K562 (cell line): Measurements from ENCODE around the gene GRAMD1B. TPM values are rescaled to one million over a fixed set of nuclear protein-coding genes. Genes with fewer than 3 reads are reported as not detected.

Experiments
- ATAC-seq: fragments of 200-7000 bp; cut with Tn5 transposase; 3 replicates; pipeline ENCODE4 v1.9.1; 2020; ENCODE audit warnings: moderate library complexity
- BruUV-seq: library from RNA; stranded (reverse); fragments of 400-500 nt; replicated peaks from 2 replicates; lab custom pipeline; 2021; lab: Mats Ljungman, UMichigan
- CTCF ChIA-PET: fragments of 300-600 bp; formaldehyde crosslinking; extraction: SDS; loops from one replicate; lab custom pipeline; 2021; ENCODE audit warnings: low intra/inter-chr PET ratio; lab: Yijun Ruan, JAX
- POLR2A ChIA-PET: fragments of 300-600, 350-650 bp; sonication (Branson Sonifier 250); formaldehyde crosslinking; extraction: SDS; loops from one replicate; lab custom pipeline; 2021; ENCODE audit warnings: antibody characterized with exemption, inconsistent platforms; lab: Yijun Ruan, JAX
- DNase-seq, 4 experiments: peaks; one replicate each; pipeline versions ENCODE4 v3.0.0 to v3.0.0-alpha.2; 2011 to 2018; ENCODE audit warnings: low spot score in 3 of 4, mixed read lengths in 3 of 4; ENCODE audit errors: extremely low read depth in 1 of 4
- FAIRE-seq: peaks from 2 replicates; lab custom pipeline; 2011; peaks lifted over from hg19 to GRCh38; lab: Jason Lieb, UNC
- H2AFZ ChIP-seq: 2 replicates; pipeline ENCODE4 v1.6.0; 2011; ENCODE audit warnings: low read depth, low read length, control low read depth, inconsistent platforms
- H3K27ac ChIP-seq: fragments of 200-600 bp; 3 replicates; pipeline ENCODE4 v1.8.0; 2011; ENCODE audit warnings: low read depth, mild to moderate bottlenecking, control low read depth, inconsistent platforms, low read length, moderate library complexity, mixed read lengths; ENCODE audit errors: extremely low read depth
- H3K27me3 ChIP-seq, 2 experiments: fragments of 300-600 bp in 1 of 2; 2 replicates in 1 of 2; 3 replicates in 1 of 2; pipeline versions ENCODE4 v1.6.0 to v1.8.0; 2011; ENCODE audit warnings: inconsistent platforms in 2 of 2, low read length in 2 of 2, mild to moderate bottlenecking in 1 of 2, mixed read lengths in 1 of 2, moderate library complexity in 1 of 2; ENCODE audit not compliant: control insufficient read depth in 2 of 2, insufficient read depth in 2 of 2
- H3K36me3 ChIP-seq: fragments of 300-600 bp; 3 replicates; pipeline ENCODE4 v1.8.0; 2011; ENCODE audit warnings: mild to moderate bottlenecking, low read length, inconsistent platforms; ENCODE audit not compliant: control insufficient read depth, insufficient read depth
- H3K4me1 ChIP-seq, 2 experiments: fragments of 200-600 bp in 1 of 2; replicated peaks in 1 of 2; 2 replicates in 1 of 2; 3 replicates in 1 of 2; pipeline versions ENCODE4 v1.5.1 to v1.8.0; 2011; ENCODE audit warnings: inconsistent platforms in 2 of 2, low read length in 2 of 2, mild to moderate bottlenecking in 1 of 2, mixed read lengths in 1 of 2, moderate library complexity in 1 of 2; ENCODE audit not compliant: control insufficient read depth in 2 of 2, insufficient read depth in 2 of 2
- H3K4me2 ChIP-seq: 2 replicates; pipeline ENCODE4 v1.6.1; 2011; ENCODE audit warnings: low read length, control low read depth, inconsistent platforms, mixed read lengths; ENCODE audit not compliant: insufficient read depth
- H3K4me3 ChIP-seq: fragments of 200-600 bp; sonication (generic), shearing (Covaris generic); 2 replicates; pipeline ENCODE4 v1.5.1; 2016; ENCODE audit warnings: control low read depth, inconsistent platforms
- H3K79me2 ChIP-seq: fragments of 200-600 bp; 3 replicates; pipeline ENCODE4 v1.8.0; 2011; ENCODE audit warnings: low read length, inconsistent platforms; ENCODE audit not compliant: control insufficient read depth, insufficient read depth
- H3K9ac ChIP-seq, 2 experiments: 2 replicates each; pipeline versions ENCODE4 v1.6.0 to v1.6.1; 2011; ENCODE audit warnings: low read depth in 2 of 2, low read length in 2 of 2, control low read depth in 1 of 2, inconsistent platforms in 1 of 2, mild to moderate bottlenecking in 1 of 2, mixed read lengths in 1 of 2; ENCODE audit not compliant: insufficient read depth in 1 of 2
- H3K9me1 ChIP-seq: one replicate; pipeline ENCODE4 v1.6.0; 2011; ENCODE audit warnings: inconsistent platforms, mild to moderate bottlenecking, low read length, moderate library complexity; ENCODE audit not compliant: control insufficient read depth, insufficient read depth
- H3K9me3 ChIP-seq: replicated peaks from 2 replicates; pipeline ENCODE4 v1.5.1; 2011; ENCODE audit warnings: low read depth, low read length, inconsistent platforms; ENCODE audit not compliant: control insufficient read depth, insufficient read depth
- H4K20me1 ChIP-seq: replicated peaks from 2 replicates; pipeline ENCODE4 v1.6.1; 2011; ENCODE audit warnings: low read length, inconsistent platforms, mixed read lengths; ENCODE audit not compliant: control insufficient read depth, insufficient read depth
- BRCA1 ChIP-seq, 2 experiments: fragments of 450-650 bp in 1 of 2; sonication (generic) in 1 of 2; formaldehyde crosslinking in 1 of 2; IDR thresholded peaks; 2 replicates each; pipeline versions ENCODE4 v1.5.0 to v1.6.1; 2017 to 2020; ENCODE audit warnings: mild to moderate bottlenecking in 1 of 2, missing genetic modification reagents in 1 of 2
- CBFA2T3 ChIP-seq: fragments of 450-650 bp; IDR thresholded peaks from 2 replicates; pipeline ENCODE4 v1.6.1; 2017
- ILK ChIP-seq: fragments of 450-650 bp; IDR thresholded peaks from 2 replicates; pipeline ENCODE4 v1.6.1; 2016; ENCODE audit warnings: missing genetic modification characterization, low read depth, mild to moderate bottlenecking, missing compliant biosample characterization, moderate library complexity, borderline replicate concordance
- KDM1A ChIP-seq, 2 experiments: fragments of 450-650 bp; IDR thresholded peaks; 2 replicates each; pipeline ENCODE4 v1.6.1; 2016; ENCODE audit warnings: mild to moderate bottlenecking in 2 of 2
- MLX ChIP-seq, 2 experiments: fragments of 450-650 bp in 1 of 2; sonication (generic) in 1 of 2; formaldehyde crosslinking; conservative IDR thresholded peaks; 2 replicates each; pipeline versions ENCODE4 v1.4.0 to v1.8.1; 2020 to 2022; ENCODE audit warnings: mild to moderate bottlenecking in 1 of 2, missing genetic modification reagents in 1 of 2
- ZNF217 ChIP-seq: sonication (generic); formaldehyde crosslinking; IDR thresholded peaks from 2 replicates; pipeline ENCODE4 v1.8.0; 2022; ENCODE audit warnings: mild to moderate bottlenecking, missing genetic modification reagents
- WGBS: fragments of 100-300 bp; shearing (Covaris generic); methylation state at CpG from one replicate; pipeline ENCODE4 v1.1.6; 2016; ENCODE audit warnings: low coverage, mixed read lengths; ENCODE audit not compliant: insufficient coverage; ENCODE audit errors: missing lambda C conversion rate; 5-methylcytosine and 5-hydroxymethylcytosine counted together
- in situ Hi-C: fragments of 300-500 bp; cut with MboI; formaldehyde crosslinking; loops from 4 replicates; pipeline ENCODE4 v1.15.0; 2018; ENCODE audit warnings: inconsistent platforms, mixed read lengths
- intact Hi-C: fragments of 100-400 bp; cut with micrococcal nuclease; formaldehyde crosslinking; loops from 2 replicates; pipeline ENCODE4 v1.14.2; 2022
- polyA plus RNA-seq, 8 experiments: library from polyadenylated mRNA; depleted of rRNA in 4 of 8; stranded (reverse) in 5 of 8; unstranded in 3 of 8; fragments of >200 nt; fragmentation: Nextera tagmentation in 2 of 8; fragmentation: Illumina TruSeq in 1 of 8; extraction: Ambion mirVana in 2 of 8; extraction: Trizol in 1 of 8; gene quantifications; 2 replicates each; pipeline versions ENCODE4 v1.2.1 to v1.2.3, GENCODE V29; 2011 to 2014; ENCODE audit warnings: inconsistent platforms in 1 of 8, missing spikeins in 1 of 8
- total RNA-seq, 7 experiments: library from RNA; depleted of rRNA in 6 of 7; stranded (reverse); fragments of >200 nt in 6 of 7; fragmentation: Illumina TruSeq in 2 of 7; extraction: Trizol in 2 of 7; gene quantifications; 2 replicates each; pipeline versions ENCODE4 v1.2.1 to v1.2.3, GENCODE V29; 2011 to 2021; ENCODE audit warnings: low replicate concordance in 1 of 7

Gene GRAMD1B
- total and polyA plus RNA-seq, 9 of the 15 experiments (the other 6 are each of a cell fraction or from before 2014, with no cell fraction given), result 0.31 TPM; not detected in 8

- TF ChIP-seq ILK (tag), result no peak
- no peak for TF ChIP-seq MLX (CRISPR knock-in tag; conservative IDR thresholded peaks at IDR 0.05)
- TF ChIP-seq ZNF217 (CRISPR knock-in tag), result no peak
Observed at GRCh38 chr11:123483058-123483457, 53.0 kb downstream of the GRAMD1B start (continued).

- Histone ChIP-seq H3K9me3 (no peaks in the 10 kb centered on the region), H4K20me1 (no peaks in the 10 kb centered on the region; the same call in 1 of the 2 replicates), H2AFZ (no peak overlapping the region), H3K4me1 (no peaks in the 10 kb centered on the region), H3K79me2 (no peaks in the 10 kb centered on the region), H3K4me2 (no peak overlapping the region), H3K9me1 (no peaks in the 10 kb centered on the region), H3K27ac (no peak overlapping the region), H3K9ac (no peak overlapping the region), H3K36me3 (no peaks in the 10 kb centered on the region), H3K4me3 (no peak overlapping the region), H3K27me3 (peaks cover 0 to 9% of the 10 kb centered on the region in 2 experiments; a peak in 2 of 5 replicates)
- ChIA-PET POLR2A (no interaction called here), CTCF (no interaction called here)
- ATAC-seq (no peak), FAIRE-seq (no peak), DNase-seq (peak in 1 of 4 experiments; percentile 2)
- no TSS peak for BruUV-seq
- intact Hi-C loops, result no loop called here
- no peak for TF ChIP-seq BRCA1 (IDR thresholded peaks at IDR 0.05)
- no peak for TF ChIP-seq BRCA1 (CRISPR knock-in tag; IDR thresholded peaks at IDR 0.05)
- peak; percentile 21; the same call in 1 of the 2 replicates for TF ChIP-seq CBFA2T3
- TF ChIP-seq KDM1A (IDR thresholded peaks at IDR 0.05), result 0 out of 4 replicates have a peak, but pooled peaks have one; percentile 9 to 22
- 0% methylated on average over 4 of the region's 4 CpGs for WGBS
- in situ Hi-C loops, result loop anchor here (25.0 kb wide), 1 partner anchor 371 kb away; no protein-coding TSS in a partner anchor
Observed at GRCh38 chr11:123483466-123483865, 53.4 kb downstream of the GRAMD1B start.
